CD14-positive monocyte (primary cell): ENCODE data around the gene VPS33A. TPM values are rescaled to one million over a fixed set of nuclear protein-coding genes. Genes with fewer than 3 reads are reported as not detected.
"Not testable (repeated sequence)": the region's sequence is repeated elsewhere in the genome, so short reads cannot be mapped to it uniquely, and the experiment has no call there.

Experiments used
- DNase-seq, 3 donors: peaks; one replicate each; pipeline ENCODE4 v3.0.0-alpha.2; 2011 to 2022
- H2AFZ ChIP-seq: 2 replicates; pipeline ENCODE4 v1.6.0; 2012; ENCODE audit warnings: mild to moderate bottlenecking, low read depth, low read length, inconsistent platforms; ENCODE audit not compliant: insufficient read depth, poor library complexity, severe bottlenecking
- H3K27ac ChIP-seq, 2 donors: 1 replicate in 1 of 2; 2 replicates in 1 of 2; pipeline ENCODE4 v1.5.1; 2012 to 2013; ENCODE audit warnings: low read length in 2 of 2, control low read depth in 1 of 2, inconsistent platforms in 1 of 2, low read depth in 1 of 2, mild to moderate bottlenecking in 1 of 2
- H3K27me3 ChIP-seq, 2 donors: one replicate each; pipeline versions ENCODE4 v1.6.0 to v1.6.1; 2011 to 2013; ENCODE audit warnings: low read length in 2 of 2; ENCODE audit not compliant: control insufficient read depth in 2 of 2, insufficient read depth in 2 of 2
- H3K36me3 ChIP-seq, 2 donors: replicated peaks in 1 of 2; 1 replicate in 1 of 2; 2 replicates in 1 of 2; pipeline versions ENCODE4 v1.5.1 to v1.6.1; 2012 to 2013; ENCODE audit warnings: low read length in 2 of 2, control low read depth in 1 of 2, inconsistent platforms in 1 of 2, mild to moderate bottlenecking in 1 of 2; ENCODE audit not compliant: insufficient read depth in 2 of 2, control insufficient read depth in 1 of 2
- H3K4me1 ChIP-seq, 2 donors: 1 replicate in 1 of 2; 2 replicates in 1 of 2; pipeline versions ENCODE4 v1.5.1 to v1.6.1; 2012 to 2013; ENCODE audit warnings: low read length in 2 of 2, control low read depth in 1 of 2, inconsistent platforms in 1 of 2, mild to moderate bottlenecking in 1 of 2, moderate library complexity in 1 of 2; ENCODE audit not compliant: insufficient read depth in 2 of 2, control insufficient read depth in 1 of 2
- H3K4me2 ChIP-seq: replicated peaks from 2 replicates; pipeline ENCODE3; 2012; ENCODE audit warnings: low read length, moderate library complexity, mild to moderate bottlenecking; ENCODE audit not compliant: poor library complexity, severe bottlenecking; ENCODE audit errors: extremely low read depth
- H3K4me3 ChIP-seq, 3 experiments: fragments of 200-600 bp in 1 of 3; sonication (generic) in 1 of 3; replicated peaks in 1 of 3; 1 replicate in 2 of 3; 2 replicates in 1 of 3; pipeline ENCODE4 v1.5.1; 2011 to 2013; ENCODE audit warnings: low read length in 3 of 3, mild to moderate bottlenecking in 3 of 3, control low read depth in 2 of 3, low read depth in 2 of 3, inconsistent platforms in 1 of 3, moderate library complexity in 1 of 3
- H3K79me2 ChIP-seq: 2 replicates; pipeline ENCODE4 v1.6.0; 2012; ENCODE audit warnings: mild to moderate bottlenecking, control low read depth, inconsistent platforms, low read length, moderate library complexity; ENCODE audit not compliant: insufficient read depth
- H3K9ac ChIP-seq: 2 replicates; pipeline ENCODE4 v1.6.0; 2017; ENCODE audit warnings: low read length, mild to moderate bottlenecking; ENCODE audit not compliant: insufficient read depth, poor library complexity, severe bottlenecking
- H3K9me3 ChIP-seq, 2 donors: replicated peaks in 1 of 2; 1 replicate in 1 of 2; 2 replicates in 1 of 2; pipeline versions ENCODE4 v1.5.1 to v1.6.1; 2012 to 2013; ENCODE audit warnings: low read length in 2 of 2, control low read depth in 1 of 2; ENCODE audit not compliant: control insufficient read depth in 1 of 2, insufficient read depth in 1 of 2
- H4K20me1 ChIP-seq: 2 replicates; pipeline ENCODE4 v1.6.0; 2012; ENCODE audit warnings: mild to moderate bottlenecking, low read length, control low read depth, moderate library complexity; ENCODE audit not compliant: insufficient read depth
- H3K27ac Mint-ChIP-seq, 7 donors: one replicate each; pipeline ENCODE4 v1.8.0; 2020; ENCODE audit warnings: mild to moderate bottlenecking in 7 of 7, mixed read lengths in 7 of 7, moderate library complexity in 6 of 7, inconsistent platforms in 2 of 7
- H3K27me3 Mint-ChIP-seq, 3 donors: one replicate each; pipeline ENCODE4 v1.8.0; 2021 to 2022; ENCODE audit warnings: low read depth in 3 of 3, mild to moderate bottlenecking in 3 of 3, mixed read lengths in 3 of 3, moderate library complexity in 3 of 3, inconsistent platforms in 1 of 3
- H3K36me3 Mint-ChIP-seq, 2 donors: one replicate each; pipeline ENCODE4 v1.8.0; 2020; ENCODE audit warnings: mixed read lengths in 2 of 2, inconsistent platforms in 1 of 2, mild to moderate bottlenecking in 1 of 2
- H3K4me1 Mint-ChIP-seq: one replicate; pipeline ENCODE4 v1.8.0; 2020; ENCODE audit warnings: mild to moderate bottlenecking, mixed read lengths
- H3K4me3 Mint-ChIP-seq, 2 donors: one replicate each; pipeline ENCODE4 v1.8.0; 2020; ENCODE audit warnings: mild to moderate bottlenecking in 2 of 2, mixed read lengths in 2 of 2, moderate library complexity in 1 of 2
- H3K9me3 Mint-ChIP-seq, 7 donors: one replicate each; pipeline ENCODE4 v1.8.0; 2020 to 2022; ENCODE audit warnings: mixed read lengths in 7 of 7, mild to moderate bottlenecking in 6 of 7, moderate library complexity in 6 of 7, inconsistent platforms in 2 of 7
- CTCF ChIP-seq: fragments of 200-600 bp; IDR thresholded peaks from one replicate; pipeline ENCODE4 v1.8.0; 2022; ENCODE audit warnings: antibody characterized with exemption, mild to moderate bottlenecking
- WGBS: methylation state at CpG from one replicate; pipeline ENCODE4 v1.1.5; 2013; ENCODE audit warnings: missing lambda C conversion rate; ENCODE audit not compliant: insufficient coverage; 5-methylcytosine and 5-hydroxymethylcytosine counted together
- intact Hi-C, 2 donors: fragments of 100-400 bp; cut with micrococcal nuclease; formaldehyde crosslinking; loops; one replicate each; pipeline versions ENCODE4 v1.15.0 to v1.15.1; 2023
- polyA plus RNA-seq, 3 donors: library from polyadenylated mRNA; depleted of rRNA in 1 of 3; unstranded in 2 of 3; stranded (reverse) in 1 of 3; fragments of 300-500 nt in 2 of 3; fragments of >200 nt in 1 of 3; fragmentation: Illumina TruSeq in 2 of 3; gene quantifications; 1 replicate in 2 of 3; 2 replicates in 1 of 3; pipeline ENCODE4 v1.2.3, GENCODE V29; 2012 to 2021

VPS33A gene
- polyA plus RNA-seq, 3 donors = 15.3 to 33.1 (median 32.9) TPM

- H2AFZ ChIP-seq, H3K9me3 ChIP-seq, intact Hi-C loops, H3K9me3 Mint-ChIP-seq, H3K4me3 Mint-ChIP-seq, H3K4me1 ChIP-seq, H3K4me2 ChIP-seq, DNase-seq, H3K4me3 ChIP-seq, H3K27ac ChIP-seq, H3K4me1 Mint-ChIP-seq, H3K9ac ChIP-seq, H3K79me2 ChIP-seq, H3K27me3 Mint-ChIP-seq, H3K27me3 ChIP-seq: not testable (repeated sequence)
- Histone ChIP-seq H3K36me3 (peaks cover 82 to 99% of the 10 kb centered on the region in 2 donors), H4K20me1 (peaks cover 17% of the 10 kb centered on the region)
- peak overlapping the region in 2 of 7 donors; percentile 43 to 74 for H3K27ac Mint-ChIP-seq
- WGBS = no CpG with 5 or more reads among the region's 4 CpGs
- peaks cover 70 to 92% of the 10 kb centered on the region in 2 donors for H3K36me3 Mint-ChIP-seq
These were observed 7.4 kb downstream of the VPS33A start for GRCh38 chr12:122258939-122259338.

GRCh38 chr12:122258462-122258861 lies 7.8 kb downstream of the VPS33A start:
- H3K9ac ChIP-seq, H3K27ac ChIP-seq, H3K4me1 Mint-ChIP-seq, H3K27me3 Mint-ChIP-seq, H3K4me3 ChIP-seq, H3K4me1 ChIP-seq, H3K9me3 ChIP-seq, H3K9me3 Mint-ChIP-seq, H3K4me3 Mint-ChIP-seq, H2AFZ ChIP-seq, intact Hi-C loops, H3K4me2 ChIP-seq, DNase-seq, H3K79me2 ChIP-seq, H3K27me3 ChIP-seq, H3K27ac Mint-ChIP-seq: not testable (repeated sequence)
- Histone ChIP-seq H4K20me1 (peaks cover 17% of the 10 kb centered on the region), H3K36me3 (peaks cover 83 to 99% of the 10 kb centered on the region in 2 donors)
- peaks cover 68 to 91% of the 10 kb centered on the region in 2 donors for H3K36me3 Mint-ChIP-seq
- no CpG with 5 or more reads among the region's 4 CpGs for WGBS

GRCh38 chr12:122250536-122250935 lies 15.8 kb downstream of the VPS33A start:
- no peak overlapping the region for H3K9ac ChIP-seq
- DNase-seq = no peak
- no peak overlapping the region for H3K4me2 ChIP-seq
- Mint-ChIP-seq H3K9me3 (no peaks in the 10 kb centered on the region), H3K27me3 (peaks cover 0 to 2% (median 0%) of the 10 kb centered on the region in 3 donors), H3K36me3 (peaks cover 59 to 79% of the 10 kb centered on the region in 2 donors), H3K27ac (no peak overlapping the region), H3K4me3 (no peak overlapping the region), H3K4me1 (peaks cover 1% of the 10 kb centered on the region)
- whole genome bisulfite sequencing = 97% methylated on average over 5 of the region's 8 CpGs
- no peak overlapping the region for H2AFZ ChIP-seq
- H3K27me3 ChIP-seq = no peaks in the 10 kb centered on the region
- no peak overlapping the region for H3K27ac ChIP-seq
- no peak for TF ChIP-seq CTCF
- H4K20me1 ChIP-seq = peaks cover 13% of the 10 kb centered on the region
- no peaks in the 10 kb centered on the region for H3K9me3 ChIP-seq
- no peak overlapping the region for H3K4me3 ChIP-seq
- no peaks in the 10 kb centered on the region for H3K4me1 ChIP-seq
- intact Hi-C loops = no loop called here
- H3K79me2 ChIP-seq = peaks cover 6% of the 10 kb centered on the region
- H3K36me3 ChIP-seq = peaks cover 63 to 85% of the 10 kb centered on the region in 2 donors
